Suprapubic skin (tissue), 4 donors: ENCODE data around the gene RNLS. TPM values are rescaled to one million over a fixed set of nuclear protein-coding genes. Genes with fewer than 3 reads are reported as not detected.

ENCODE experiments used
- DNase-seq, 2 donors: peaks; one replicate each; pipeline ENCODE4 v3.0.0-alpha.2; 2019; ENCODE audit warnings: low spot score in 2 of 2
- H3K27ac ChIP-seq: fragments of 200-600 bp; sonication (generic); one replicate; pipeline ENCODE4 v1.5.1; 2019
- H3K27me3 ChIP-seq: fragments of 200-600 bp; sonication (generic); one replicate; pipeline ENCODE4 v1.5.1; 2019
- H3K36me3 ChIP-seq: fragments of 200-600 bp; sonication (generic); one replicate; pipeline ENCODE4 v1.5.1; 2019
- H3K4me1 ChIP-seq: fragments of 200-600 bp; sonication (generic); one replicate; pipeline ENCODE4 v1.5.1; 2019
- H3K4me3 ChIP-seq: fragments of 200-600 bp; sonication (generic); one replicate; pipeline ENCODE4 v1.5.1; 2019; ENCODE audit warnings: mild to moderate bottlenecking
- H3K9me3 ChIP-seq: fragments of 200-600 bp; sonication (generic); one replicate; pipeline ENCODE4 v1.5.1; 2019
- CTCF ChIP-seq, 2 donors: fragments of 200-600 bp in 1 of 2; fragments of 450-650 bp in 1 of 2; sonication (generic) in 1 of 2; IDR thresholded peaks; one replicate each; pipeline ENCODE4 v1.5.1; 2016 to 2019; ENCODE audit warnings: antibody characterized with exemption in 2 of 2, mild to moderate bottlenecking in 1 of 2, moderate library complexity in 1 of 2
- EP300 ChIP-seq: sonication (generic); formaldehyde crosslinking; IDR thresholded peaks from one replicate; pipeline ENCODE4 v1.6.1; 2017; ENCODE audit warnings: antibody characterized with exemption
- POLR2A ChIP-seq, 2 donors: fragments of 450-650 bp; IDR thresholded peaks; one replicate each; pipeline ENCODE4 v1.6.1; 2017; ENCODE audit warnings: antibody characterized with exemption in 2 of 2, mild to moderate bottlenecking in 2 of 2, moderate library complexity in 2 of 2
- POLR2AphosphoS5 ChIP-seq, 3 donors: sonication (generic); formaldehyde crosslinking; IDR thresholded peaks; one replicate each; pipeline ENCODE4 v1.6.1; 2017; ENCODE audit warnings: antibody characterized with exemption in 3 of 3
- WGBS: methylation state at CpG from one replicate; pipeline ENCODE4 v1.1.5; 2018; 5-methylcytosine and 5-hydroxymethylcytosine counted together
- total RNA-seq, 4 donors: library from RNA; depleted of rRNA; stranded (reverse); fragments of >200 nt; gene quantifications; one replicate each; pipeline ENCODE4 v1.1.0, GENCODE V29; 2016

Gene RNLS
- total RNA-seq, 4 donors from 2014 or later: 9.8 to 23.7 (median 19.2) TPM

DNA sequence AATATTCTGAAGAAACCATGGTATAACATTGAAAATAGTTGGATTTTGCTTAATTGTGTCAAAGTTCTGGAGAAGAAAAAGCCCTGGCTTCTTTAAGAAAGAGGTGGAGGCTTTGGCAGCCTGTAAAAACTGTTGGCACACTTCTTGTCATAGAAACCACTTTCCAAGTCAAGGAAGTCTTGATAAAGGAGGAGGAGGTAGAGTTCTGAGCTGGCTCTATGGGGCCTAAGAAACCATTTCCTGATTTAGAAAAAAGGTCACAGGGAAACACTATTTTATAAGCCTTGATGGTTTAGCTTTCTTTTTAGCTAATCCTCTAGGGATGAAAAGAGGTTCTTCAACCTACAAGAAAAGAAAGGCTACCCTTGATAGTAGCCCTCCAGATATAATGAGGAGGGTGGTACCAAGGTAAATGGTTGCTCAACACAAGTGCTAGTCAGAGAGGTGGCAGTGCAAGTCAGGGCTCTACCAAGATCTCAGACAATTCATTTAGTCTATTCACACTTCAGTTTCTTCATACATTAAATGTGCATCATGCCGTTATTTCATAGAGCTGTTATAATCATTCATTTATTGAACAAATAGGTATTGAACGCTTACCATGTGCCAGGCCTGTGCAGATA lies 346.9 kb downstream of the RNLS start:
- H3K27me3 ChIP-seq: no peaks in the 10 kb centered on the region
- 97% methylated on average over 2 of the region's 2 CpGs for WGBS
- H3K27ac ChIP-seq: no peak overlapping the region
- TF ChIP-seq POLR2AphosphoS5 (IDR thresholded peaks at IDR 0.05) (no peak), CTCF (IDR thresholded peaks at IDR 0.05) (no peak), POLR2A (IDR thresholded peaks at IDR 0.05) (no peak), EP300 (no peak)
- DNase-seq: no peak
- H3K4me1 ChIP-seq: peaks cover 26% of the 10 kb centered on the region
- H3K36me3 ChIP-seq: no peaks in the 10 kb centered on the region
- no peak overlapping the region for H3K4me3 ChIP-seq
- no peaks in the 10 kb centered on the region for H3K9me3 ChIP-seq

- Histone ChIP-seq H3K4me3 (no peak overlapping the region), H3K36me3 (no peaks in the 10 kb centered on the region), H3K27me3 (no peaks in the 10 kb centered on the region), H3K9me3 (no peaks in the 10 kb centered on the region), H3K27ac (no peak overlapping the region), H3K4me1 (peaks cover 22% of the 10 kb centered on the region)
- no peak for DNase-seq
- WGBS: 48% methylated on average over 4 of the region's 4 CpGs
- no peak for TF ChIP-seq CTCF (IDR thresholded peaks at IDR 0.05)
- no peak for TF ChIP-seq POLR2AphosphoS5 (IDR thresholded peaks at IDR 0.05)
- TF ChIP-seq POLR2A (IDR thresholded peaks at IDR 0.05): no peak
- TF ChIP-seq EP300: no peak
Observed at GRCh38 chr10:88234297-88234696, 348.8 kb downstream of the RNLS start.

GRCh38 chr10:88233870-88234269 lies 349.2 kb downstream of the RNLS start:
- WGBS: 65% methylated on average over 6 of the region's 6 CpGs
- H3K9me3 ChIP-seq: no peaks in the 10 kb centered on the region
- no peak overlapping the region for H3K27ac ChIP-seq
- TF ChIP-seq CTCF (IDR thresholded peaks at IDR 0.05): no peak
- no peak for TF ChIP-seq EP300
- no peak for TF ChIP-seq POLR2AphosphoS5 (IDR thresholded peaks at IDR 0.05)
- TF ChIP-seq POLR2A (IDR thresholded peaks at IDR 0.05): no peak
- H3K36me3 ChIP-seq: no peaks in the 10 kb centered on the region
- no peaks in the 10 kb centered on the region for H3K27me3 ChIP-seq
- DNase-seq: no peak
- H3K4me1 ChIP-seq: peaks cover 18% of the 10 kb centered on the region
- H3K4me3 ChIP-seq: no peak overlapping the region

GRCh38 chr10:88232983-88233543 lies 350.1 kb downstream of the RNLS start:
- 75% methylated on average over 7 of the region's 7 CpGs for WGBS
- no peak overlapping the region for H3K4me3 ChIP-seq
- DNase-seq: no peak
- no peaks in the 10 kb centered on the region for H3K27me3 ChIP-seq
- no peaks in the 10 kb centered on the region for H3K36me3 ChIP-seq
- H3K27ac ChIP-seq: no peak overlapping the region
- no peaks in the 10 kb centered on the region for H3K9me3 ChIP-seq
- peaks cover 15% of the 10 kb centered on the region for H3K4me1 ChIP-seq
- no peak for TF ChIP-seq CTCF (IDR thresholded peaks at IDR 0.05)
- no peak for TF ChIP-seq EP300
- TF ChIP-seq POLR2A (IDR thresholded peaks at IDR 0.05): no peak
- no peak for TF ChIP-seq POLR2AphosphoS5 (IDR thresholded peaks at IDR 0.05)

DNA sequence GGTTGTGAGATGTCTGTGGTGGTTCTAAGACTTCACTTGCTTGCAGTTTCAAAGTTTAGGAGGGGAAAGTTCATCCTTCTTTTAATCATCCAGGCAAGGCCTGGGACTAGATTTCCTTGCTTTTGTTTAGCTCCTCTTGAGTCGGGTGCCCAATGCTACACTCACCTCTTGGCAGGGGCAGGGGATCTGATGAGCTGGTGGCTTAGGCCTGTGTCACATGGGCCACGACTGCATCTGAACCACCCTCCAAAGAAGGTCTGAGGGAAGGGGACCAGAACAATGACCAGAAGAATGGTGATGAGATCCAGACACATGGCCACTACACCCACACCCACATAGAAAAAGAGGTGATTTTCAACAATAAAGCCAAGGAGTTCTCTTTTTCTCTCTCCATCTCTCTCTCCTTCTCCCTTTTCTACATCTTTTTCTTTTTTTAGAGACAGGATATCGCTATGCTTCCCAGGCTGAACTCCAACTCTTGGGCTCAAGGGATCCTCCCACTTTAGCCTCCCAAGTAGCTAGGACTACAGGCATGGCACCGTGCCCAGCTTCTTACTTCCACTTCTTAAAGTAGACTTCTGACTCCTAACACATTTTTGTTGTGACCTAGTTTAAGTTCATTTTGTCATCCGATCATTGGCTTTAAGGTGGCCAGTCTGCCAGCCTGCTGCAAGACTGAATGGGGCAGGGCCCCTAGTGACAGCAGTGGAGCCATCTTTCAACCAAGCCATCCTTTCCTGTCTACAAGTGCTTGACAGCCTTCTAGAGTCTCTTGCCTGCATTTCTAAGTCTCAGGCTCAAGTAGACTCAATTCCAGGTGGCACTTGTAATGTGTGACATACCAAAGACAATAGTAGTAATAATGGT lies 350.9 kb downstream of the RNLS start:
- Histone ChIP-seq H3K4me3 (no peak overlapping the region), H3K36me3 (no peaks in the 10 kb centered on the region), H3K9me3 (no peaks in the 10 kb centered on the region), H3K27ac (no peak overlapping the region), H3K4me1 (peaks cover 21% of the 10 kb centered on the region), H3K27me3 (no peaks in the 10 kb centered on the region)
- no peak for DNase-seq
- 60% methylated on average over 5 of the region's 5 CpGs for WGBS
- no peak for TF ChIP-seq EP300
- no peak for TF ChIP-seq POLR2A (IDR thresholded peaks at IDR 0.05)
- no peak for TF ChIP-seq CTCF (IDR thresholded peaks at IDR 0.05)
- no peak for TF ChIP-seq POLR2AphosphoS5 (IDR thresholded peaks at IDR 0.05)
